GM21717 (cell line): ENCODE results near the gene OR1A2.
"Not testable (repeated sequence)": the region's sequence is repeated elsewhere in the genome, so short reads cannot be mapped to it uniquely, and the experiment has no call there.

Experiments
- ATAC-seq: cut with Tn5 transposase; IDR thresholded peaks from one replicate; pipeline ENCODE4 v1.9.1; 2021; ENCODE audit warnings: mild to moderate bottlenecking, moderate library complexity; ENCODE audit not compliant: unreplicated experiment

OR1A2 gene, protein sequence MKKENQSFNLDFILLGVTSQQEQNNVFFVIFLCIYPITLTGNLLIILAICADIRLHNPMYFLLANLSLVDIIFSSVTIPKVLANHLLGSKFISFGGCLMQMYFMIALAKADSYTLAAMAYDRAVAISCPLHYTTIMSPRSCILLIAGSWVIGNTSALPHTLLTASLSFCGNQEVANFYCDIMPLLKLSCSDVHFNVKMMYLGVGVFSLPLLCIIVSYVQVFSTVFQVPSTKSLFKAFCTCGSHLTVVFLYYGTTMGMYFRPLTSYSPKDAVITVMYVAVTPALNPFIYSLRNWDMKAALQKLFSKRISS

DNA sequence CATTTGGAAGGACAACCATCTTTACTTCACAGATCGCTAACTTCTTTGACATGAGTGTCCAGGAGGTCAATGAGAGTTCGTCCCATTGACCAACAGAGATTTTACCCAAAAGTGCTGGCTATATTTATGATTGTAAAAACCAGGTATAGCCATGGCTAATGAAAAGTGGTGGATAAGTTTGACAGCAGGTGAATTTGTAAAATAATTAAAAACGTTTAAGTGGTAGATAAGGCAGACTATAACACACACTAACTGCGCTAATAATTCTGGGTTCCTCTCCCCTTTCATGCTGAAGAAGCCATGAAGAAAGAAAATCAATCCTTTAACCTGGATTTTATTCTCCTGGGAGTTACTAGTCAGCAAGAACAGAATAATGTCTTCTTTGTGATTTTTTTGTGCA lies at the start of gene OR1A2:
OR1A2 (plus strand) TSS at position 301 of the 400 bp plus-strand sequence; CDS start at position 301, 0 bp downstream.
- ATAC-seq, result no peak

- no peak for ATAC-seq
Measured at GRCh38 chr17:3157218-3157617, 40.1 kb upstream of the OR1A2 start.

DNA sequence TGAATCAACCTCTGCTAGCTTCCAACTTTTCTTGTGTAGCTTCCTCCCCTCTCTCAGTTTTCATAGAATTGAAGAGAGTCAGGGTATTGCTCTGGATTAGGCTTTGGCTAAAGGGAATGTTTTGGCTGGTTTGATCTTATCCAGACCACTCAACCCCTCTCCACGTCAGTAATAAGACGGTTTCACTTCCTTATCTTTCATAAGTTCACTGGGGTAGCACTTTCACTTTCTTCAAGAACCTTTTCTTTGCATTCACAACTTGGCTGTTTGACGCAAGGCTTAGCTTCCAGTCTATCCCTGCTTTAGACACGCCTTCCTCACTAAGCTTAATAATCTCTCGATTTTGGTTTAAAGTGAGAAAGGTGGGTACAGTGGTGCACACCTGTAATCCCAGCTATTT lies 29.7 kb upstream of the OR1A2 start:
- no peak for ATAC-seq

GRCh38 chr17:3189961-3190360 lies 7.4 kb upstream of the OR1A2 start:
- ATAC-seq, result no peak

- no peak for ATAC-seq
Measured at GRCh38 chr17:3207367-3207766, 10.0 kb downstream of the OR1A2 start, which contains the start of gene OR1A1. OR1A1 (plus strand) TSS chr17:3207667; CDS start chr17:3215621, 7,954 bp downstream.

- no peak for ATAC-seq
Measured at GRCh38 chr17:3208484-3208883, 11.2 kb downstream of the OR1A2 start.

DNA sequence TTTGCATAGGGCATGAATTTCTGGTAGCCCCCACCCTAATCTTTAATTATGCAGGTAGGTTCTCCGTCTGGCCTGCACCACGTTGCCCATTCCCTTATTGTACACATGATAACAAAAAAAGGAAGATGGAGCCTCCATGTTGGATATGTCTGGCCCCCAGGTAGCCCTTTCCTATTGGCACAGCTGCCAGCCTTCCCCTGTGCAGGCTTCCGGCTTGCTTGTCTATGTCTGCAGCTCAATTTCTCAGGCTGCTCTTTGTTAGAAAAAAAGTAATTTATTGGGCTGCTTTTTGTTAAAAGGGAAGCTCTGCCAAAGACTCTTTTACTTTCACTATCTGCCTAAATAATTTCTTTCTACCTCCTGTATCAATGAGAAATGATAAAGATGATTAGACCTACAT lies 15.7 kb downstream of the OR1A2 start:
- no peak for ATAC-seq

- no peak for ATAC-seq
Measured at GRCh38 chr17:3213587-3213986, 16.3 kb downstream of the OR1A2 start.

GRCh38 chr17:3219978-3220377 lies 22.7 kb downstream of the OR1A2 start:
- not testable (repeated sequence) for ATAC-seq

DNA sequence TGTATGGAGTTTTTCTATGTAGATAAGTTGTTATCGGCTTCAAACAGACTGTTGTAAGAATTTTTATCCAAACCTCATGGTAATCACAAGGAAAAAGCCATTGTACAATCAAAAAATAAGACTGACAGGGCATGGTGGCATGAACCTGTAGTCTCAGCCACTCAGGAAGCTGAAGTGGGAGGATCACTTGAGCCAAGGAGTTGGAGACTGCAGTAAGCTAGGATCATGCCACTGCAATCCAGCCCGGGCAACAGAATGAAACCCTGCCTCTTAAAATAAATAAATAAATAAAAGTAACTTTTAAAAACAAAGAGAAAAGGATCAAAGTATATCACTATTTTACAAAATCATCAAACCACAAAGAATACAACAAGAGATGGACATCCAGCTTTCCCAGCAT lies 24.5 kb downstream of the OR1A2 start:
- ATAC-seq, result no peak

- no peak for ATAC-seq
Measured at GRCh38 chr17:3222505-3222904, 25.2 kb downstream of the OR1A2 start.

DNA sequence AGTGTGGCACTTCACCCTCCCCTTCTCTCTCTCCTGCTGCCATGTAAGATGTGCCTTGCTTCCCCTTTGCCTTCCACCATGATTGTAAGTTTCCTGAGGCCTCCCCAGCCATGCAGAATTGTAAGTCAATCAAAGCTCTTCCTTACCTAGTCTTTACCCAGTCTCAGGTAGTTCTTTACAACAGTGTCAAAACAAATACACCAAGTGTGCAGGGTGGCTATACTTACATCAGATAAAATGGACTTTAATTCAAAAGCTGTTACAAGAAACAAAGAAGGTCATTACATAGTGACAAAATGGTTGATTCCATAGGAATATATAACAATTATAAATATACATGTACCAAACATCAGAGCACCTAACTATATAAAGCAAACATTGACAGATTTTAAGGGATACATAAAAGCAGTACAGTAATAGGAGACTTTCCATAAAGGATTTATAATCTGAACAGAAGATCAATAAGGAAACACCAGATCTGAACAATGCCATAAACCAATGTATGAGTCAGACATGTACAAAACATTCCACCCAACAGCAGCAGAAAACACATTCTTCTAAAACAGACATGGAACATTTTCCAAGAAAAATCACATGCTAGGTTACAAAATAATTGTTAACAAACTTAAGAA lies 27.5 kb downstream of the OR1A2 start:
- not testable (repeated sequence) for ATAC-seq

- ATAC-seq, result not testable (repeated sequence)
Measured at GRCh38 chr17:3232300-3232699, 35.0 kb downstream of the OR1A2 start.

GRCh38 chr17:3238685-3239084 lies 41.4 kb downstream of the OR1A2 start:
- ATAC-seq, result not testable (repeated sequence)

DNA sequence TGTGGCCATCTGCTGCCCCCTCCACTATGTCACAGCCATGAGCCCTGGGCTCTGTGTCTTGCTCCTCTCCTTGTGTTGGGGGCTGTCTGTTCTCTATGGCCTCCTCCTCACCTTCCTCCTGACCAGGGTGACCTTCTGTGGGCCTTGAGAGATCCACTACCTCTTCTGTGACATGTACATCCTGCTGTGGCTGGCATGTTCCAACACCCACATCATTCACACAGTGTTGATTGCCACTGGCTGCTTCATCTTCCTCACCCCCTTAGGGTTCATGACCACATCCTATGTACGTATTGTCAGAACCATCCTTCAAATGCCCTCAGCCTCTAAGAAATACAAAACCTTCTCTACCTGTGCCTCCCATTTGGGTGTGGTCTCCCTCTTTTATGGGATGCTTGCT lies 43.7 kb downstream of the OR1A2 start:
- ATAC-seq, result not testable (repeated sequence)

- not testable (repeated sequence) for ATAC-seq
Measured at GRCh38 chr17:3244841-3245240, 47.5 kb downstream of the OR1A2 start.
